GM10248 (cell line): ENCODE data around the gene ERFL.

Experiments used
- CTCF ChIA-PET: fragments of 300-600 bp; sonication (Branson Sonifier 250); formaldehyde crosslinking; extraction: SDS; loops from one replicate; lab custom pipeline; 2021; ENCODE audit warnings: antibody characterized with exemption; lab: Yijun Ruan, JAX
- POLR2A ChIA-PET: fragments of 350-650 bp; sonication (Branson Sonifier 250); formaldehyde crosslinking; extraction: SDS; loops from one replicate; lab custom pipeline; 2020; ENCODE audit warnings: antibody characterized with exemption; lab: Yijun Ruan, JAX
- DNase-seq: peaks from one replicate; pipeline ENCODE4 v3.0.0; 2012; ENCODE audit errors: extremely low spot score
- TF ChIP-seq, protein P1 (sequence below): IDR thresholded peaks from 2 replicates; pipeline ENCODE4 v1.5.1; 2012; ENCODE audit warnings: mild to moderate bottlenecking, low read depth; ENCODE audit errors: extremely low read depth, missing control alignments, control extremely low read depth

The ERFL gene

DNA sequence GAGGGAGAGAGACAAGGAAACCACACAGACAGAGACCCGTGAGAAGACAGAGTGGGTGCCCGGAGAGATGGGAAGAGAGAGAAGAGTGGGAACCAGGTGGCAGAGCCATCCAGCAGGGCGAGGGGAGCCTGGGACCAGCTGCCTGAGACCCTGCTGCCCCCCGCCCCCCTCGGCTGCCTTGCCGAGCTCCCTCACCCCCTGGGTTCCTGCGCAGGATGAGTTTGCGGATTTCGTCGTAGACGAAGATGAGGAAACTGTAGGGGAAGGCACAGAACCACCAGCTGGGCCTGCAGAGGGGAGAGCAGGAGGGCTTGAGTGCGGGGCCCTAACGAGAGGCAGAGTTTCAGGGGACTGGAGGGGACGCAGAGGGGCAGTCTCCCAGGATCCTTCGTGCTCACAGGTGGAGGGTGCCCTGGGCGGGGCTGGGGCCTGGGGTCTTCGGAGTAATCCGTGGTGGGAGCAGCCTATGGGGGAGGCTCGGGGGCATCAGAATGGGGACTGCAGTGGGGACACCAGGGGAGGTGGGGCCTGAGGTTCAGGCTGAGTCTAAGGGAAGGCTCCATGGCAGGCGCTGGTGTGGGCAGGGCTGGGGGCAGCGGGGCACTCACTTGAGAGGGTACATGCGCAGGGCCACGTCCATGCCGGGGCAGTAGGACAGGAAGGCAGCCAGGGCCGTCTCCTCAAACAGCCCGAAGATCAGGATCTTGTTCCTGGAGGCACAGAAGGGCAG, 39.0 kb upstream of the ERFL start:
- DNase-seq: no peak
- ChIA-PET POLR2A (no interaction called here), CTCF (no interaction called here)
- TF ChIP-seq, protein P1, sequence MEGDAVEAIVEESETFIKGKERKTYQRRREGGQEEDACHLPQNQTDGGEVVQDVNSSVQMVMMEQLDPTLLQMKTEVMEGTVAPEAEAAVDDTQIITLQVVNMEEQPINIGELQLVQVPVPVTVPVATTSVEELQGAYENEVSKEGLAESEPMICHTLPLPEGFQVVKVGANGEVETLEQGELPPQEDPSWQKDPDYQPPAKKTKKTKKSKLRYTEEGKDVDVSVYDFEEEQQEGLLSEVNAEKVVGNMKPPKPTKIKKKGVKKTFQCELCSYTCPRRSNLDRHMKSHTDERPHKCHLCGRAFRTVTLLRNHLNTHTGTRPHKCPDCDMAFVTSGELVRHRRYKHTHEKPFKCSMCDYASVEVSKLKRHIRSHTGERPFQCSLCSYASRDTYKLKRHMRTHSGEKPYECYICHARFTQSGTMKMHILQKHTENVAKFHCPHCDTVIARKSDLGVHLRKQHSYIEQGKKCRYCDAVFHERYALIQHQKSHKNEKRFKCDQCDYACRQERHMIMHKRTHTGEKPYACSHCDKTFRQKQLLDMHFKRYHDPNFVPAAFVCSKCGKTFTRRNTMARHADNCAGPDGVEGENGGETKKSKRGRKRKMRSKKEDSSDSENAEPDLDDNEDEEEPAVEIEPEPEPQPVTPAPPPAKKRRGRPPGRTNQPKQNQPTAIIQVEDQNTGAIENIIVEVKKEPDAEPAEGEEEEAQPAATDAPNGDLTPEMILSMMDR: no peak

DNA sequence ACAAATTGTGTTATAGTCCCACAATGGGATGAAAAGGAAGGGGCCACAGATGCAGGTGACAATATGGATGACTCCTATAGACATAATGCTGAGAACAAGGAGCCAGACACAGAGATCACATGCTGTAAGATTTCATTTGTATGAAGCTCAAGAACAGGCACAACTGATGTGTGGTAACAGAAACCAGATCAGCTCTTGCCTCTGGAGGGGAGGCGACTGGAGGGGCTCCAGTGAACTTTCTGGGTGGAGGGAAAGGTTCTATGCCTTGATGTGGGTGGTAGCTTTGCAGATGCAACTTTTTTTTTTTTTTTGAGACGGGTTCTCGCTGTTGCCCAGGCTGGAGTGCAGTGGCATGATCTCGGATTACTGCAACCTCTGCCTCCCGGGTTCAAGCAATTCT, 36.9 kb upstream of the ERFL start:
- TF ChIP-seq, protein P1: no peak
- POLR2A ChIA-PET: no interaction called here
- DNase-seq: no peak
- CTCF ChIA-PET: interaction anchor here (1.4 to 1.6 kb wide), 2 partner anchors 20 to 63 kb away, joined by 5 to 6 read pairs; no protein-coding TSS in a partner anchor

DNA sequence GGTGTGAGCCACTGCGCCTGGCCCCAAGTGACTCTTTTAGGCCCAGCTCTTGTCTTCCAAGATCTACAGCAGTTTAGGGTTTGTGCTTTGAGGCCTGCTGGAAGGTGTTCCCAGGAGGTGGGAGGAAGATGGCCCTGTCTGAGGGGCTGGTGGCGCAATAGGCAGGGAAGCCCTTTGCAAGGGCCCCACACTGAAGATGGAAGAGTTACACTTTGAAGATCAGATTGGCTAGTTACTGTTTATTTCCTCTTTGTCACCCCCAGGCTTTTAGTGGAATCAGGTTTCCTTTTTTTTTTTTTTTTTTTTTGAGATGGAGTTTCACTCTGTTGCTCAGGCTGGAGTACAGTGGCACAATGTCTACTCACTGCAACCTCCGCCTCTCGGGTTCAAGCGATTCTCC, 32.7 kb upstream of the ERFL start:
- DNase-seq: no peak
- CTCF ChIA-PET: interaction anchor here (1.3 to 3.8 kb wide), 2 partner anchors 14 to 88 kb away, joined by 3 to 23 read pairs; no protein-coding TSS in a partner anchor
- TF ChIP-seq, protein P1: no peak
- POLR2A ChIA-PET: interaction anchor here (0.6 kb wide), 1 partner anchor 90 kb away, joined by 3 read pairs; no protein-coding TSS in a partner anchor

DNA sequence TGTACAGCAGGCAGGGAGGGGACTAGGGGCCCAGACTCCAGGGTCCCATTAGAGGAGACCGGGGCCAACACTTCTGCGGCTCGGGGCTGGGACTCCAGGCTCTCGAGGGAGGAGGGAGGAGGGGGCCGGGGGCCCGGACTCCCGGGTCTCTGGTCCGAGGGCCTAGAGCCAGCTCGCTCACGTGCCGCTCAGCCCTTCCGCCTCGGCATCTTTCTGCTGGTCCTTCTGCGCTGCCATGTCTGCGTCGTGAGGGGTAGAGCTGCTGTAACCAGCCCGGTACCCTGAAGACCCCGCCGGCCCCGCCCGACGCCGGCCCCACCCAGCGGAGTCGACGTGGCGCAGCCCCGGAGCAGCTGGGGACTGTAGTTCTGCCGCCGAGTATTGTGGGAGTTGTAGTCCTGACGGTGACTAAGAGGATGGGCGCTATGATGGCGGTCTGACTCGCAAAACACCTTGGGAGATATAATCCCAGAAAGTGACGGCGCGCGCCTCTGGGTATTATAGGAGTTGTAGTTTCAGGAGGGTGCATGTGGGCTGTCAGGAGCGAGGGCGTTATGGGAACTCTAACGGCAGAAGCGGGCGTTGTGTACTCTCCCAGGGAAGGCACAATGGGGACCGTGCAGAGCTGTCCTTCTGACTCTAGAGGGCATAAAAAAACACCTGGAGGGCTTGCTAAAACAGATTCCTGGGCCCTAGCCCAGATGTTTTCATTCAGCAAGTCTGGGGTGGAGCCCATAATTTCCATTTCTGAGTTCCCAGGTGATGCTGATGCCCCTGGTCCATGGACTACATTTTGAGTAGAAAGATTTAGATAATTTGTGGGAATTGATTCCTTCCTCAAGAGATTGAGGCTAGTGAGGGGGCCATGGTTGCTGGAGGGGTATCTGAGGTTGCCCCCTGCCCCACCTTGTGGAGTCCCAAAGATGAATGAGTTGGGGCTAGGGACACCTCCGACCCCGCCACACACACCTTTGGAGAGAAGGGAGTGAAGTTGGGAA, 31.1 kb upstream of the ERFL start, which contains the start of gene RABAC1:
Gene RABAC1 (minus strand): TSS at position 266 of the 998 bp plus-strand sequence. CDS start 29 bp downstream, at position 237.
- ChIA-PET POLR2A (interaction anchor here (1.9 to 3.9 kb wide), 2 partner anchors 87 to 100 kb away, joined by 4 to 13 read pairs; partner anchors contain the start of gene RPS19), CTCF (interaction anchor here (1.1 to 4.3 kb wide), 9 partner anchors 12 to 206 kb away, joined by 3 to 32 read pairs (median 6); partner anchors contain the start of gene ERFL)
- TF ChIP-seq, protein P1: peak; percentile 32
- peak; percentile 95 for DNase-seq

DNA sequence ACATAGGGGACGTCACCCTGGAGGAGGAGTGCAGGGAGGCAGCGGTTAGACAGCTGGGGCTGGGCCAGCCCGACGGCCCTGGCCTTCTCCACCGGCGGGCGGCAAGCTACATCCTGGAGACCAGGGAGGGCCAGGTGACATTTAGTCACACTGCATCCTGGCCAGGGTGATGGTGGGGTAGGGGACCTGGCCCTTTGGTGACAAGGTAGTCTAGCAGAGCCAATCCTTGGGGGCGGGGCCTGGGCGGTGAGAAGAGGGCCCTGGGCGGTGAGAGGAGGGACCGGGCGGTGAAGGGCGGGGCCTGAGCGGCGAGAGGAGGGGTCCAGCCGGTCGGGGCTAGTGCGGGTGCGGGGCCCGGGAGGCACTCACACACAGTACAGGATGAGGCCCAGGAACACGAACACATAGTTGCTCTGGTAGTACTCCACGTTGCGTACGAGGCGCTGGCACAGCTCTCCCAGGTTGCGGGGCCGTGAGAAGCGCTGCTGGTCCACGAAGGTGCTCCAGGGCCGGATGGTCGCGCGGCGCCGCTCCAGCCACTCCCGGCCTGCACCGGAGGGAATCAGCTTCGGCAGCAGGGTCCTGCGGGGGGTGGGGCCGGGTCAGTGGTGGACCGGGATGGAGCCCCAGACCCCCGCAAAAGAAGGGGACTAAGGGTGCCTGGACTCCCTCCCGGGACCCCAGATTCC, 30.3 kb upstream of the ERFL start:
- TF ChIP-seq, protein P1: no peak
- POLR2A ChIA-PET: interaction anchor here (0.5 to 3.9 kb wide), 3 partner anchors 60 to 99 kb away, joined by 4 to 13 read pairs (median 9); partner anchors contain the start of gene RPS19

More for the DNA sequence above, 30.3 kb upstream of the ERFL start:
- peak; percentile 86 for DNase-seq
- CTCF ChIA-PET: interaction anchor here (0.9 to 4.3 kb wide), 16 partner anchors 11 to 205 kb away, joined by 3 to 32 read pairs (median 4); partner anchors contain the start of genes ERFL and RPS19
